OCI-LY1 (cell line): ENCODE data around the gene ARMH1.

Experiments
- H2AFZ ChIP-seq: fragments of 200-600 bp; sonication (generic), shearing (Covaris generic); 2 replicates; pipeline ENCODE4 v1.6.0; 2014; ENCODE audit warnings: antibody characterized with exemption, mild to moderate bottlenecking, low read length
- H3F3A ChIP-seq: fragments of 200-600 bp; sonication (generic), shearing (Covaris generic); 2 replicates; pipeline ENCODE4 v1.6.0; 2014; ENCODE audit warnings: mild to moderate bottlenecking, antibody characterized with exemption, low read length, moderate library complexity; ENCODE audit not compliant: insufficient read depth
- H3K27ac ChIP-seq: fragments of 200-600 bp; sonication (generic); 2 replicates; pipeline ENCODE4 v1.5.1; 2014; ENCODE audit warnings: low read length, mixed run types, mild to moderate bottlenecking, low read depth; ENCODE audit not compliant: poor library complexity, severe bottlenecking
- H3K27me3 ChIP-seq: fragments of 200-600 bp; sonication (generic); 2 replicates; pipeline ENCODE4 v1.6.0; 2014; ENCODE audit warnings: antibody characterized with exemption, mild to moderate bottlenecking, low read length, moderate library complexity; ENCODE audit not compliant: insufficient read depth
- H3K36me3 ChIP-seq: fragments of 200-600 bp; sonication (generic); 2 replicates; pipeline ENCODE4 v1.6.1; 2014; ENCODE audit warnings: mild to moderate bottlenecking, antibody characterized with exemption, low read length, moderate library complexity, mixed read lengths; ENCODE audit not compliant: insufficient read depth
- H3K4me1 ChIP-seq: fragments of 200-600 bp; sonication (generic); 2 replicates; pipeline ENCODE4 v1.5.1; 2014; ENCODE audit warnings: mild to moderate bottlenecking, low read length, moderate library complexity; ENCODE audit not compliant: insufficient read depth, severe bottlenecking
- H3K4me2 ChIP-seq: fragments of 200-600 bp; sonication (generic), shearing (Covaris generic); 2 replicates; pipeline ENCODE4 v1.6.1; 2014; ENCODE audit warnings: low read length
- H3K4me3 ChIP-seq: fragments of 200-600 bp; sonication (generic); 2 replicates; pipeline ENCODE4 v1.5.1; 2014; ENCODE audit warnings: low read length, low read depth, mild to moderate bottlenecking, mixed read lengths; ENCODE audit not compliant: poor library complexity, severe bottlenecking
- H3K79me2 ChIP-seq: fragments of 200-600 bp; shearing (Covaris generic); 2 replicates; pipeline ENCODE4 v1.6.1; 2016; ENCODE audit warnings: mixed run types, low read length, mixed read lengths; ENCODE audit not compliant: insufficient read depth
- H3K9ac ChIP-seq: fragments of 200-600 bp; sonication (generic), shearing (Covaris generic); 2 replicates; pipeline ENCODE4 v1.6.1; 2014; ENCODE audit warnings: mild to moderate bottlenecking, low read length, mixed read lengths
- H3K9me2 ChIP-seq: fragments of 200-600 bp; sonication (generic), shearing (Covaris generic); 2 replicates; pipeline ENCODE4 v1.6.1; 2014; ENCODE audit warnings: low read depth, mild to moderate bottlenecking, low read length, mixed read lengths
- H3K9me3 ChIP-seq: fragments of 200-600 bp; shearing (Covaris generic); 2 replicates; pipeline ENCODE4 v1.6.1; 2014; ENCODE audit warnings: low read length, mixed read lengths
- H4K20me1 ChIP-seq: fragments of 200-600 bp; sonication (generic), shearing (Covaris generic); 2 replicates; pipeline ENCODE4 v1.6.0; 2016; ENCODE audit warnings: mild to moderate bottlenecking, low read length; ENCODE audit not compliant: insufficient read depth
- CTCF ChIP-seq: fragments of 200-600 bp; sonication (generic), shearing (Covaris generic); IDR thresholded peaks from 2 replicates; pipeline ENCODE4 v1.5.1; 2017; ENCODE audit warnings: mild to moderate bottlenecking, antibody characterized with exemption, low read length, moderate library complexity, mixed read lengths
- EZH2 ChIP-seq: fragments of 200-600 bp; sonication (generic), shearing (Covaris generic); IDR thresholded peaks from 2 replicates; pipeline ENCODE4 v1.8.0; 2017; ENCODE audit warnings: borderline replicate concordance, mixed run types, mild to moderate bottlenecking, antibody characterized with exemption, low read length, moderate library complexity, mixed read lengths

The ARMH1 gene

GRCh38 chr1:44642925-44643324 lies 31.6 kb upstream of the ARMH1 start:
- TF ChIP-seq CTCF (no peak), EZH2 (no peak)
- Histone ChIP-seq H3K79me2 (no peaks in the 10 kb centered on the region), H3K27me3 (no peaks in the 10 kb centered on the region), H3K9me2 (no peaks in the 10 kb centered on the region), H3K9me3 (no peaks in the 10 kb centered on the region), H3K4me3 (no peak overlapping the region), H2AFZ (no peak overlapping the region), H3K4me1 (no peaks in the 10 kb centered on the region), H4K20me1 (no peaks in the 10 kb centered on the region), H3K4me2 (no peak overlapping the region), H3K9ac (no peak overlapping the region), H3K27ac (no peak overlapping the region), H3K36me3 (peaks cover 94% of the 10 kb centered on the region), H3F3A (no peaks in the 10 kb centered on the region)

DNA sequence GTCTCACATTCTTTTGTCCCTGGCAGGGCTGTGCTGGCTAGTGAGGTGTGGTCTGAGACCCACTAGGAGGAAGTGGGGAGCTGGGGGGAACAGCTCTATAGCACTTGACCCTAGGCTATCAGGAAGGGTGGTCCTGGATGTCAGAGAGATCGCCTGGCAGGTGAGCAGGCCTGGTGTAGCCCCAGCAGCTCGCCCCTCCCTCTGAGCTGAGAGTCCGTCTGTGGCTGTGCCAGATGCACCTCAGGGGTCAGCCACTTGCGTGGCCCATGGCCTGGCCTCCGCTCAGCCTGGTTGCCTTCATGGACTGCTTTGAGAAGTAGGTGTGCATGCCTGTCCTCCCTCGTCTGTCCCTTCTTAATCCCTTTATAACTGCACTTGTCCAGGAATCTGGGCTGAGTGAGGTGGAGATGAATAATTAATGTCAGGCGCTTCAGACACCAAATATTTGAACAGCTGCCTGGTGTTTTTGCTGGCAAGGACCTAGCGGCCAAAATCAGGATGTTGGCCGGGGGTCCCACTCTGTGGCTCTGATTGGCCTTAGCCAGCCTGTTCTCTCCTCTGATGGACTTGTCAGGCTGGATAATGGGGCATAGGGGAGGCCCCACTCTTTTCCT lies 30.7 kb upstream of the ARMH1 start:
- Histone ChIP-seq H3F3A (no peaks in the 10 kb centered on the region), H3K27ac (no peak overlapping the region), H3K9me3 (no peaks in the 10 kb centered on the region), H4K20me1 (no peaks in the 10 kb centered on the region), H3K4me1 (no peaks in the 10 kb centered on the region), H3K4me2 (no peak overlapping the region), H3K79me2 (no peaks in the 10 kb centered on the region), H3K9ac (no peak overlapping the region), H2AFZ (no peak overlapping the region), H3K27me3 (no peaks in the 10 kb centered on the region), H3K36me3 (peaks cover 92% of the 10 kb centered on the region), H3K4me3 (no peak overlapping the region), H3K9me2 (no peaks in the 10 kb centered on the region)
- TF ChIP-seq EZH2 (no peak), CTCF (no peak)

DNA sequence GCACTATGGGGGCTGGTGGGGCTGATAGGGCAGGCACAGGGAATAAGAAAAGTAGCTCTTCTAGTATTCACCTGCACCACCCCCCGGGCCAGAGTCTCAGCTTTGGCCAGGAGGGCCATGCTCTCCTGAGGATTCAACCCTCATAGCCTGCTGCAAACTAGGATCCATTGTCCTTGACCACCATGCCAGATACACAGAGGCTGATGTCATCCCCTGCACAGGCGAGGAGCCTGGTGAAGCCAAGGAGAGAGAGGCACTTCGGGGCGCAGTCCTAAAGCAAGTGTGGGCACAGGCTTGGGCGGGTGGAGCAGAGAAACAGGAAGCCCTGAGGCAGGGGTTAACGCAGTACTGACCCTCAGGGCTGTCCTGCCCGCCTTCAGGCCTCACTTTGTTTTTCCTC lies 29.7 kb upstream of the ARMH1 start:
- no peak overlapping the region for H2AFZ ChIP-seq

More for the DNA sequence above, 29.7 kb upstream of the ARMH1 start:
- H3K4me1 ChIP-seq, result no peaks in the 10 kb centered on the region
- no peaks in the 10 kb centered on the region for H3K9me2 ChIP-seq
- no peak overlapping the region for H3K27ac ChIP-seq
- H3K27me3 ChIP-seq, result no peaks in the 10 kb centered on the region
- TF ChIP-seq EZH2, result no peak
- TF ChIP-seq CTCF, result no peak
- H4K20me1 ChIP-seq, result no peaks in the 10 kb centered on the region
- peaks cover 94% of the 10 kb centered on the region for H3K36me3 ChIP-seq
- H3K4me3 ChIP-seq, result no peak overlapping the region
- no peaks in the 10 kb centered on the region for H3K9me3 ChIP-seq
- no peaks in the 10 kb centered on the region for H3K79me2 ChIP-seq
- no peak overlapping the region for H3K9ac ChIP-seq
- H3F3A ChIP-seq, result no peaks in the 10 kb centered on the region
- H3K4me2 ChIP-seq, result no peak overlapping the region
